K562 (cell line): ENCODE results near the gene MCCC2. TPM values are rescaled to one million over a fixed set of nuclear protein-coding genes. Genes with fewer than 3 reads are reported as not detected.

ENCODE experiments used
- ATAC-seq: fragments of 200-7000 bp; cut with Tn5 transposase; 3 replicates; pipeline ENCODE4 v1.9.1; 2020; ENCODE audit warnings: moderate library complexity
- BruUV-seq: library from RNA; stranded (reverse); fragments of 400-500 nt; replicated peaks from 2 replicates; lab custom pipeline; 2021; lab: Mats Ljungman, UMichigan
- CTCF ChIA-PET: fragments of 300-600 bp; formaldehyde crosslinking; extraction: SDS; loops from one replicate; lab custom pipeline; 2021; ENCODE audit warnings: low intra/inter-chr PET ratio; lab: Yijun Ruan, JAX
- POLR2A ChIA-PET: fragments of 300-600, 350-650 bp; sonication (Branson Sonifier 250); formaldehyde crosslinking; extraction: SDS; loops from one replicate; lab custom pipeline; 2021; ENCODE audit warnings: antibody characterized with exemption, inconsistent platforms; lab: Yijun Ruan, JAX
- DNase-seq, 4 experiments: peaks; one replicate each; pipeline versions ENCODE4 v3.0.0 to v3.0.0-alpha.2; 2011 to 2018; ENCODE audit warnings: low spot score in 3 of 4, mixed read lengths in 3 of 4; ENCODE audit errors: extremely low read depth in 1 of 4
- FAIRE-seq: peaks from 2 replicates; lab custom pipeline; 2011; peaks lifted over from hg19 to GRCh38; lab: Jason Lieb, UNC
- H2AFZ ChIP-seq: 2 replicates; pipeline ENCODE4 v1.6.0; 2011; ENCODE audit warnings: low read depth, low read length, control low read depth, inconsistent platforms
- H3K27ac ChIP-seq: fragments of 200-600 bp; 3 replicates; pipeline ENCODE4 v1.8.0; 2011; ENCODE audit warnings: low read depth, mild to moderate bottlenecking, control low read depth, inconsistent platforms, low read length, moderate library complexity, mixed read lengths; ENCODE audit errors: extremely low read depth
- H3K27me3 ChIP-seq, 2 experiments: fragments of 300-600 bp in 1 of 2; 2 replicates in 1 of 2; 3 replicates in 1 of 2; pipeline versions ENCODE4 v1.6.0 to v1.8.0; 2011; ENCODE audit warnings: inconsistent platforms in 2 of 2, low read length in 2 of 2, mild to moderate bottlenecking in 1 of 2, mixed read lengths in 1 of 2, moderate library complexity in 1 of 2; ENCODE audit not compliant: control insufficient read depth in 2 of 2, insufficient read depth in 2 of 2
- H3K36me3 ChIP-seq: fragments of 300-600 bp; 3 replicates; pipeline ENCODE4 v1.8.0; 2011; ENCODE audit warnings: mild to moderate bottlenecking, low read length, inconsistent platforms; ENCODE audit not compliant: control insufficient read depth, insufficient read depth
- H3K4me1 ChIP-seq, 2 experiments: fragments of 200-600 bp in 1 of 2; replicated peaks in 1 of 2; 2 replicates in 1 of 2; 3 replicates in 1 of 2; pipeline versions ENCODE4 v1.5.1 to v1.8.0; 2011; ENCODE audit warnings: inconsistent platforms in 2 of 2, low read length in 2 of 2, mild to moderate bottlenecking in 1 of 2, mixed read lengths in 1 of 2, moderate library complexity in 1 of 2; ENCODE audit not compliant: control insufficient read depth in 2 of 2, insufficient read depth in 2 of 2
- H3K4me2 ChIP-seq: 2 replicates; pipeline ENCODE4 v1.6.1; 2011; ENCODE audit warnings: low read length, control low read depth, inconsistent platforms, mixed read lengths; ENCODE audit not compliant: insufficient read depth
- H3K4me3 ChIP-seq: fragments of 200-600 bp; sonication (generic), shearing (Covaris generic); 2 replicates; pipeline ENCODE4 v1.5.1; 2016; ENCODE audit warnings: control low read depth, inconsistent platforms
- H3K79me2 ChIP-seq: fragments of 200-600 bp; 3 replicates; pipeline ENCODE4 v1.8.0; 2011; ENCODE audit warnings: low read length, inconsistent platforms; ENCODE audit not compliant: control insufficient read depth, insufficient read depth
- H3K9ac ChIP-seq, 2 experiments: 2 replicates each; pipeline versions ENCODE4 v1.6.0 to v1.6.1; 2011; ENCODE audit warnings: low read depth in 2 of 2, low read length in 2 of 2, control low read depth in 1 of 2, inconsistent platforms in 1 of 2, mild to moderate bottlenecking in 1 of 2, mixed read lengths in 1 of 2; ENCODE audit not compliant: insufficient read depth in 1 of 2
- H3K9me1 ChIP-seq: one replicate; pipeline ENCODE4 v1.6.0; 2011; ENCODE audit warnings: inconsistent platforms, mild to moderate bottlenecking, low read length, moderate library complexity; ENCODE audit not compliant: control insufficient read depth, insufficient read depth
- H3K9me3 ChIP-seq: replicated peaks from 2 replicates; pipeline ENCODE4 v1.5.1; 2011; ENCODE audit warnings: low read depth, low read length, inconsistent platforms; ENCODE audit not compliant: control insufficient read depth, insufficient read depth
- H4K20me1 ChIP-seq: replicated peaks from 2 replicates; pipeline ENCODE4 v1.6.1; 2011; ENCODE audit warnings: low read length, inconsistent platforms, mixed read lengths; ENCODE audit not compliant: control insufficient read depth, insufficient read depth
- ATF1 ChIP-seq, 2 experiments: fragments of 450-650 bp in 1 of 2; IDR thresholded peaks; 2 replicates each; pipeline ENCODE4 v1.6.1; 2016; ENCODE audit warnings: missing compliant biosample characterization in 1 of 2, missing genetic modification characterization in 1 of 2
- HNRNPLL ChIP-seq: fragments of 200-400 bp; formaldehyde crosslinking; IDR thresholded peaks from 2 replicates; pipeline ENCODE4 v1.6.1; 2017; ENCODE audit warnings: low read length, low read depth, mild to moderate bottlenecking; ENCODE audit not compliant: poor library complexity, severe bottlenecking
- MXI1 ChIP-seq: IDR thresholded peaks from 2 replicates; pipeline ENCODE4 v1.6.1; 2011; ENCODE audit warnings: low read depth, mild to moderate bottlenecking, improper control_type of control experiment, low read length
- MYC ChIP-seq, 2 experiments: fragments of 250-450 bp in 1 of 2; sonication (Bioruptor Pico) in 1 of 2; IDR thresholded peaks; 2 replicates each; pipeline versions ENCODE4 v1.5.1 to v1.6.1; 2012 to 2021; ENCODE audit warnings: low read depth in 2 of 2, borderline replicate concordance in 1 of 2, improper control_type of control experiment in 1 of 2, low read length in 1 of 2, mild to moderate bottlenecking in 1 of 2, moderate library complexity in 1 of 2
- MYNN ChIP-seq, 2 experiments: sonication (generic); formaldehyde crosslinking in 1 of 2; IDR thresholded peaks; 2 replicates each; pipeline versions ENCODE4 v1.5.0 to v1.6.1; 2016 to 2020; ENCODE audit warnings: antibody characterized with exemption in 1 of 2, missing genetic modification reagents in 1 of 2
- POLR3G ChIP-seq: IDR thresholded peaks from 2 replicates; pipeline ENCODE4 v1.6.1; 2011; ENCODE audit not compliant: insufficient read length, insufficient replicate concordance; ENCODE audit errors: extremely low read depth
- STAT5A ChIP-seq: IDR thresholded peaks from 2 replicates; pipeline ENCODE4 v1.6.1; 2012; ENCODE audit warnings: low read length, inconsistent platforms, borderline replicate concordance
- ZNF121 ChIP-seq: sonication (generic); formaldehyde crosslinking; conservative IDR thresholded peaks from 2 replicates; pipeline ENCODE4 v1.8.0; 2022; ENCODE audit warnings: missing genetic modification reagents
- ZNF175 ChIP-seq: fragments of 200-800 bp; sonication (Bioruptor generic); IDR thresholded peaks from 2 replicates; pipeline ENCODE4 v1.6.1; 2016; ENCODE audit warnings: low read depth, mild to moderate bottlenecking, missing genetic modification characterization, missing compliant biosample characterization
- ZNF311 ChIP-seq: fragments of 250-450 bp; sonication (Bioruptor Pico); IDR thresholded peaks from 2 replicates; pipeline ENCODE4 v1.4.0; 2020; ENCODE audit warnings: mild to moderate bottlenecking, moderate library complexity
- WGBS: fragments of 100-300 bp; shearing (Covaris generic); methylation state at CpG from one replicate; pipeline ENCODE4 v1.1.6; 2016; ENCODE audit warnings: low coverage, mixed read lengths; ENCODE audit not compliant: insufficient coverage; ENCODE audit errors: missing lambda C conversion rate; 5-methylcytosine and 5-hydroxymethylcytosine counted together
- in situ Hi-C: fragments of 300-500 bp; cut with MboI; formaldehyde crosslinking; loops from 4 replicates; pipeline ENCODE4 v1.15.0; 2018; ENCODE audit warnings: inconsistent platforms, mixed read lengths
- intact Hi-C: fragments of 100-400 bp; cut with micrococcal nuclease; formaldehyde crosslinking; loops from 2 replicates; pipeline ENCODE4 v1.14.2; 2022
- polyA plus RNA-seq, 8 experiments: library from polyadenylated mRNA; depleted of rRNA in 4 of 8; stranded (reverse) in 5 of 8; unstranded in 3 of 8; fragments of >200 nt; fragmentation: Nextera tagmentation in 2 of 8; fragmentation: Illumina TruSeq in 1 of 8; extraction: Ambion mirVana in 2 of 8; extraction: Trizol in 1 of 8; gene quantifications; 2 replicates each; pipeline versions ENCODE4 v1.2.1 to v1.2.3, GENCODE V29; 2011 to 2014; ENCODE audit warnings: inconsistent platforms in 1 of 8, missing spikeins in 1 of 8
- total RNA-seq, 7 experiments: library from RNA; depleted of rRNA in 6 of 7; stranded (reverse); fragments of >200 nt in 6 of 7; fragmentation: Illumina TruSeq in 2 of 7; extraction: Trizol in 2 of 7; gene quantifications; 2 replicates each; pipeline versions ENCODE4 v1.2.1 to v1.2.3, GENCODE V29; 2011 to 2021; ENCODE audit warnings: low replicate concordance in 1 of 7
- TF ChIP-seq, protein P1 (sequence below): fragments of 250-450 bp; sonication (Bioruptor Pico); IDR thresholded peaks from 2 replicates; pipeline ENCODE4 v1.4.0; 2020; ENCODE audit warnings: mild to moderate bottlenecking, moderate library complexity, borderline replicate concordance

MCCC2 gene
- total and polyA plus RNA-seq, 9 of the 15 experiments (the other 6 are each of a cell fraction or from before 2014, with no cell fraction given), result 17.1 to 77.9 (median 52.5) TPM

DNA sequence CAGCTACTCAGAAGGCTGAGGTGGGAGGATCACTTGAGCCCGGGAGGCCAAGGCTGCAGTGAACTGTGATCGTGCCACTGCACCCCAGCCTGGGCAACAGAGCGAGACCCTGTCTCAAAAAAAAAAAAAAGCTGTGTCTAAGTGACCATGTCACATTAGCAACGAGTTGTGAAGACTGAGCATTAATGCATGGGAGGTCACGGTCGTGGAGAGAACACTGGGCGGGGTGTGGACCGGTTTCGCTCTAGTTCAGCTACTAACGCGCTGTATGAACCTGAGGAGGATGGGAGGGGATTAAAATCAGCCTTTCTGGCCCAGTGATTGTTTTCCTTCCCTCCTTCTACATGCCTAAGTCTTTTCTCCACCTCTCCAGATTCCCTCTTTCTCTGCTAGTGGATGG is 75.2 kb downstream of the MCCC2 start:
- Histone ChIP-seq H3K27ac (no peak overlapping the region), H3K9ac (no peak overlapping the region)
- TF ChIP-seq ZNF121, result 0 out of 2 replicates have a peak, but pooled peaks have one; percentile 31
- no peak for TF ChIP-seq ATF1 (CRISPR knock-in tag; IDR thresholded peaks at IDR 0.05)
- TF ChIP-seq ATF1 (tag; IDR thresholded peaks at IDR 0.05), result no peak
- TF ChIP-seq, all 486 proteins: peak for 1
- no peaks in the 10 kb centered on the region for H3K9me3 ChIP-seq
- H3K4me3 ChIP-seq, result no peak overlapping the region
- ChIA-PET CTCF (no interaction called here), POLR2A (interaction anchor here (0.8 to 1.0 kb wide), 2 partner anchors 8 to 583 kb away, joined by 3 read pairs; no protein-coding TSS in a partner anchor)
- intact Hi-C loops (no loop called here), in situ Hi-C loops (no loop called here)
- peaks cover 5% of the 10 kb centered on the region; the same call in 1 of the 3 replicates for H3K36me3 ChIP-seq
- H3K4me2 ChIP-seq, result no peak overlapping the region
- no peaks in the 10 kb centered on the region for H4K20me1 ChIP-seq
- no peak for FAIRE-seq
- peaks cover 2 to 4% of the 10 kb centered on the region in 2 experiments; a peak in 2 of 5 replicates for H3K27me3 ChIP-seq
- no peaks in the 10 kb centered on the region for H3K9me1 ChIP-seq
- no peak for ATAC-seq
- DNase-seq, result no peak
- WGBS, result 21% methylated on average over 10 of the region's 11 CpGs
- BruUV-seq, result no TSS peak
- H3K4me1 ChIP-seq, result no peaks in the 10 kb centered on the region
- H2AFZ ChIP-seq, result no peak overlapping the region
- H3K79me2 ChIP-seq, result no peaks in the 10 kb centered on the region

- ChIA-PET POLR2A (no interaction called here), CTCF (no interaction called here)
- DNase-seq, result no peak
- Histone ChIP-seq H3K4me2 (no peak overlapping the region), H3K79me2 (no peaks in the 10 kb centered on the region), H3K4me1 (no peaks in the 10 kb centered on the region), H4K20me1 (no peaks in the 10 kb centered on the region), H3K9me1 (no peaks in the 10 kb centered on the region), H3K9me3 (no peaks in the 10 kb centered on the region), H3K9ac (no peak overlapping the region), H2AFZ (no peak overlapping the region), H3K36me3 (no peaks in the 10 kb centered on the region; the same call in 2 of the 3 replicates), H3K4me3 (no peak overlapping the region), H3K27ac (no peak overlapping the region), H3K27me3 (peaks cover 2 to 7% of the 10 kb centered on the region in 2 experiments; a peak in 2 of 5 replicates)
- in situ Hi-C loops, result no loop called here
- intact Hi-C loops, result no loop called here
- FAIRE-seq, result no peak
- BruUV-seq, result no TSS peak
- WGBS, result 3% methylated on average over 6 of the region's 6 CpGs
- ATAC-seq, result peak; percentile 49; the same call in 1 of the 3 replicates
- no peak for TF ChIP-seq ZNF311 (CRISPR knock-in tag)
- TF ChIP-seq MXI1, result no peak
- no peak for TF ChIP-seq HNRNPLL
- TF ChIP-seq, protein P1, sequence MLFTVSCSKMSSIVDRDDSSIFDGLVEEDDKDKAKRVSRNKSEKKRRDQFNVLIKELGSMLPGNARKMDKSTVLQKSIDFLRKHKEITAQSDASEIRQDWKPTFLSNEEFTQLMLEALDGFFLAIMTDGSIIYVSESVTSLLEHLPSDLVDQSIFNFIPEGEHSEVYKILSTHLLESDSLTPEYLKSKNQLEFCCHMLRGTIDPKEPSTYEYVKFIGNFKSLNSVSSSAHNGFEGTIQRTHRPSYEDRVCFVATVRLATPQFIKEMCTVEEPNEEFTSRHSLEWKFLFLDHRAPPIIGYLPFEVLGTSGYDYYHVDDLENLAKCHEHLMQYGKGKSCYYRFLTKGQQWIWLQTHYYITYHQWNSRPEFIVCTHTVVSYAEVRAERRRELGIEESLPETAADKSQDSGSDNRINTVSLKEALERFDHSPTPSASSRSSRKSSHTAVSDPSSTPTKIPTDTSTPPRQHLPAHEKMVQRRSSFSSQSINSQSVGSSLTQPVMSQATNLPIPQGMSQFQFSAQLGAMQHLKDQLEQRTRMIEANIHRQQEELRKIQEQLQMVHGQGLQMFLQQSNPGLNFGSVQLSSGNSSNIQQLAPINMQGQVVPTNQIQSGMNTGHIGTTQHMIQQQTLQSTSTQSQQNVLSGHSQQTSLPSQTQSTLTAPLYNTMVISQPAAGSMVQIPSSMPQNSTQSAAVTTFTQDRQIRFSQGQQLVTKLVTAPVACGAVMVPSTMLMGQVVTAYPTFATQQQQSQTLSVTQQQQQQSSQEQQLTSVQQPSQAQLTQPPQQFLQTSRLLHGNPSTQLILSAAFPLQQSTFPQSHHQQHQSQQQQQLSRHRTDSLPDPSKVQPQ (CRISPR knock-in tag), result no peak
- no peak for TF ChIP-seq MYNN (IDR thresholded peaks at IDR 0.05)
- no peak for TF ChIP-seq MYNN (CRISPR knock-in tag; IDR thresholded peaks at IDR 0.05)
- TF ChIP-seq MYC (IDR thresholded peaks at IDR 0.05; ENCODE audit: low read depth, low read length), result no peak
- no peak for TF ChIP-seq MYC (CRISPR knock-in tag; IDR thresholded peaks at IDR 0.05; ENCODE audit: borderline replicate concordance, low read depth)
- TF ChIP-seq STAT5A, result no peak
- no peak for TF ChIP-seq POLR3G
- no peak for TF ChIP-seq ZNF175
Measured at GRCh38 chr5:71663191-71663969, 76.2 kb downstream of the MCCC2 start.
